Trophoblast cell (in vitro differentiated cells and primary cell): ENCODE data around the gene SKI.

Source experiments
- DNase-seq, 2 donors: peaks; one replicate each; pipeline ENCODE4 v3.0.0-alpha.2; 2016
- H2AFZ ChIP-seq: 2 replicates; pipeline ENCODE4 v1.6.1; 2013; ENCODE audit warnings: low read length, moderate library complexity, mild to moderate bottlenecking; ENCODE audit not compliant: insufficient read depth, poor library complexity
- H2AK5ac ChIP-seq: 2 replicates; pipeline ENCODE4 v1.6.1; 2013; ENCODE audit warnings: mild to moderate bottlenecking, low read length
- H2BK120ac ChIP-seq: 2 replicates; pipeline ENCODE4 v1.6.1; 2013; ENCODE audit warnings: low read length, mild to moderate bottlenecking, moderate library complexity; ENCODE audit not compliant: insufficient read depth, poor library complexity
- H2BK12ac ChIP-seq: 2 replicates; pipeline ENCODE4 v1.6.1; 2013; ENCODE audit warnings: mild to moderate bottlenecking, low read length, moderate library complexity
- H2BK5ac ChIP-seq: 2 replicates; pipeline ENCODE4 v1.6.1; 2013; ENCODE audit warnings: low read length, low read depth, moderate library complexity, mild to moderate bottlenecking; ENCODE audit not compliant: poor library complexity
- H3K14ac ChIP-seq: 2 replicates; pipeline ENCODE4 v1.6.1; 2013; ENCODE audit warnings: mild to moderate bottlenecking, low read length
- H3K18ac ChIP-seq: 2 replicates; pipeline ENCODE4 v1.6.1; 2013; ENCODE audit warnings: mild to moderate bottlenecking, low read length
- H3K23ac ChIP-seq: 2 replicates; pipeline ENCODE4 v1.6.1; 2013; ENCODE audit warnings: low read length
- H3K27ac ChIP-seq: 2 replicates; pipeline ENCODE4 v1.5.1; 2013; ENCODE audit warnings: low read depth, mild to moderate bottlenecking, inconsistent platforms, low read length, moderate library complexity
- H3K27me3 ChIP-seq: 2 replicates; pipeline ENCODE4 v1.6.1; 2013; ENCODE audit warnings: inconsistent platforms, mild to moderate bottlenecking, low read length, moderate library complexity; ENCODE audit not compliant: insufficient read depth
- H3K36me3 ChIP-seq, 2 experiments: 1 replicate in 1 of 2; 2 replicates in 1 of 2; pipeline ENCODE4 v1.6.1; 2013; ENCODE audit warnings: low read length in 2 of 2, mild to moderate bottlenecking in 2 of 2, moderate library complexity in 1 of 2; ENCODE audit not compliant: insufficient read depth in 2 of 2, control insufficient read depth in 1 of 2
- H3K4ac ChIP-seq: 2 replicates; pipeline ENCODE4 v1.6.1; 2013; ENCODE audit warnings: low read depth, mild to moderate bottlenecking, low read length, moderate library complexity
- H3K4me1 ChIP-seq, 2 experiments: 1 replicate in 1 of 2; 2 replicates in 1 of 2; pipeline ENCODE4 v1.6.1; 2013; ENCODE audit warnings: low read length in 2 of 2, mild to moderate bottlenecking in 2 of 2, moderate library complexity in 1 of 2; ENCODE audit not compliant: insufficient read depth in 2 of 2, control insufficient read depth in 1 of 2
- H3K4me2 ChIP-seq: 2 replicates; pipeline ENCODE4 v1.6.1; 2013; ENCODE audit warnings: inconsistent platforms, mild to moderate bottlenecking, low read length, moderate library complexity
- H3K4me3 ChIP-seq: 2 replicates; pipeline ENCODE4 v1.5.1; 2013; ENCODE audit warnings: mild to moderate bottlenecking, low read depth, low read length, inconsistent platforms
- H3K79me1 ChIP-seq: one replicate; pipeline ENCODE4 v1.6.1; 2013; ENCODE audit warnings: low read length
- H3K79me2 ChIP-seq: 2 replicates; pipeline ENCODE4 v1.6.1; 2013; ENCODE audit warnings: low read length, mild to moderate bottlenecking; ENCODE audit not compliant: control insufficient read depth, insufficient read depth, poor library complexity
- H3K9ac ChIP-seq: 2 replicates; pipeline ENCODE4 v1.6.1; 2013; ENCODE audit warnings: mild to moderate bottlenecking, low read length
- H3K9me3 ChIP-seq: 2 replicates; pipeline ENCODE4 v1.6.1; 2013; ENCODE audit warnings: low read depth, mild to moderate bottlenecking, control low read depth, inconsistent platforms, low read length; ENCODE audit not compliant: insufficient read depth
- H4K12ac ChIP-seq: 2 replicates; pipeline ENCODE4 v1.6.1; 2013; ENCODE audit warnings: low read depth, mild to moderate bottlenecking, low read length, moderate library complexity
- H4K8ac ChIP-seq: 2 replicates; pipeline ENCODE4 v1.6.1; 2013; ENCODE audit warnings: low read depth, mild to moderate bottlenecking, low read length, moderate library complexity
- H4K91ac ChIP-seq: one replicate; pipeline ENCODE4 v1.6.1; 2013; ENCODE audit warnings: low read depth, mild to moderate bottlenecking, low read length, moderate library complexity
- WGBS: extraction: QIAGEN DNeasy Blood & Tissue Kit; methylation state at CpG from one replicate; pipeline ENCODE4 v1.1.7; 2013; ENCODE audit warnings: missing lambda C conversion rate; ENCODE audit not compliant: insufficient read length, insufficient coverage; ENCODE audit errors: extremely low coverage; 5-methylcytosine and 5-hydroxymethylcytosine counted together

SKI gene

DNA sequence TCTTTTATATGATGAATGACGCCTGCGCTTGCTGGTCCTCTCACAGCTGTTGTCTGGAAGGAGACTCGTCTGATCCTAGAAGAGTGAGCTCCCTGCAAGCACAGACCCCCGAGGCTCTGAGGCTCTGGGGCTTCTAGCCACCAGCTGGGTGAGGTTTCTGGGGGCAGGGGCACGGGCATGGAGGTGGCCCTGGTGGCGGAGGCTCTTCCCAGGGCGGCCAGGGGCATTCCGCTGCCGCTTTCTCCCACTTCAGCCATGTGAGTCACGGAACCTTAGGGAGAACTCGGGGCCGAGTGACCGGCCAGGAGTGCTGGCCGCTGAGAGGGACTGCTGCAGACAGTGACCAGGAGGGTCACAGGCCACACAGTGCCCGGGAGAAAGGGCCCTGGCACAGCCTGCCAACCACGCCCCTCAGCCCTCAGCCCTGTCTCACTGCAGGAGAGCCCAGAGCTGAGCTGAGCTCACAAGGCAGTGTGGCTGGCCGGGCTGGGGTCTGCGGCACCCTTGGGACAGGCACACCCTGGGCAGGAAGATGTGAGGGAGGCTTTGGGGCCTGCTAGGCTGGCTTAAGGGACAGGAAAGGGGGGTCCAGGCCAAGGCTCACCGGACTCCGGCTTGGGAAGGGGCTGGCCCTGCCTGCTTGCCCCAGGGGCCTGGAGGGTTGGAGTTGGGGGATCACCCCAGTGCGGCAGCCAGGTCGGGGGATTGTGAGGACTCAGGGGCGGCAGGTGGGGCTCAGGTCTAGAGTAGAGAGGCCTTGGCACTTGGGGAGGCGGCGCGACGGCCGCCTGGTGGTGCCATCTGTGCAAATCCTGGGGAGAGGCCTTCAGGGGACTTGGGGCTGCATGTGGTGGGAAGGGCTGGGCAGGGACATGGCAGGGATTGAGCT, 127.5 kb downstream of the SKI start:
- Histone ChIP-seq H4K91ac (no peak overlapping the region), H4K12ac (no peak overlapping the region), H2AFZ (no peak overlapping the region), H3K4ac (no peak overlapping the region), H3K4me2 (no peak overlapping the region), H2BK120ac (no peak overlapping the region), H3K79me2 (no peaks in the 10 kb centered on the region), H2AK5ac (no peak overlapping the region), H3K79me1 (no peaks in the 10 kb centered on the region), H3K27me3 (no peaks in the 10 kb centered on the region), H3K4me1 (no peaks in the 10 kb centered on the region), H4K8ac (no peak overlapping the region), H3K14ac (no peak overlapping the region), H2BK12ac (no peak overlapping the region), H2BK5ac (no peak overlapping the region), H3K18ac (no peak overlapping the region), H3K36me3 (no peaks in the 10 kb centered on the region), H3K9ac (no peak overlapping the region), H3K4me3 (no peak overlapping the region), H3K9me3 (peaks cover 4% of the 10 kb centered on the region), H3K23ac (no peak overlapping the region), H3K27ac (no peak overlapping the region)
- DNase-seq = peak in 1 of 2 donors; percentile 25
- WGBS = no CpG with 5 or more reads among the region's 28 CpGs

- H2BK120ac ChIP-seq = no peak overlapping the region
Observed at GRCh38 chr1:2356401-2356800, 128.3 kb downstream of the SKI start.

DNA sequence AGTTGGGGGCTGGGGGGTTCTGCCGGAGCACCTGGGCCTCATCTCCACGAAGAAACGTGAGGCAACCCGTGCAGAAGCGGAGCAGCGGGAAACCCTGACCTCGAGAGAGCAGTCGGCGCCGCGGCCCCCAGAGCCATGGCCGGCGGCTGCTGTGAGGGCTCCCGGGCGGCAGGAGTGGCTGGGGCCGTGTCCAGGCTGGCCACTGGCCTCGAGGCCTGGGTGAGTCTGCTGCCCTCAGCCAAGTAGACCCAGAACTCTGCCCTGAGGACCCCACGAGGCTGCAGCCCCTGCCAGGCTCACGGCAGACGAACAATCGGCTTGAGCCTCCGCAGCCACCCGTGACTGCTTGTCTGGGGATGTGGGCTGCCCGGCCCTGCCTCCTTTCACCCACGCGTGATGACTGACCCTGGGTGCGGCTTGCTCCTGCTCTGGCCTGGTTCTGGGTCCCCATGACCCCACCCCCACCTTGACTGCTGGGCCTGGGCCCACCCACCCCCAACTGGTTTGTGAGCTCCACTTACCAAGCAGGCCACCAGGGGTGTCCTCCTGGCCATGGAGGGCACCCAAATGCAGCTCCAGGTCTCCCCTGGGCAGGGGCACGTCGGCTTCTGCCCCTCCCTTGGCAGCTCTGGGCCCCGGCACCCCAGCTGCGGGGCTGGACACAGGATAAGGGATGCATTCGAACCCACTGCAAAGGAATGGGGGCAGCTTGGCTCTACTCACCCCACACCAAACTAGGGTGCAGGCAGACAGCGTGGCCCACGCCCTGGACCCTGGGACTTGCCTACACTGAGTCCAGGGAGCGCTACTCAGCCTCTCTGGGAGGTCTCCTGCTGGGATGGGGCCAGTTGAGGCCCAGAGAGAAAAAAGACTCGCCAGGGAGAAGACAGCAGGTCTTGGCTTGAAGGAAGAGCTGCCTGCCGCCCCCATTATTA, 129.1 kb downstream of the SKI start:
- Histone ChIP-seq H3K79me2 (no peaks in the 10 kb centered on the region), H4K8ac (no peak overlapping the region), H2BK120ac (no peak overlapping the region), H4K91ac (no peak overlapping the region), H3K23ac (no peak overlapping the region), H3K14ac (no peak overlapping the region), H3K18ac (no peak overlapping the region), H3K36me3 (no peaks in the 10 kb centered on the region), H2AK5ac (no peak overlapping the region), H3K4me1 (no peaks in the 10 kb centered on the region), H4K12ac (no peak overlapping the region), H3K4me3 (no peak overlapping the region), H3K4me2 (no peak overlapping the region), H3K9me3 (peaks cover 4% of the 10 kb centered on the region), H3K4ac (no peak overlapping the region), H2AFZ (no peak overlapping the region), H3K27ac (no peak overlapping the region), H3K79me1 (no peaks in the 10 kb centered on the region), H3K27me3 (no peaks in the 10 kb centered on the region), H3K9ac (no peak overlapping the region), H2BK12ac (no peak overlapping the region), H2BK5ac (no peak overlapping the region)
- no CpG with 5 or more reads among the region's 37 CpGs for WGBS
- DNase-seq = no peak

More at GRCh38 chr1:2356401-2356800, 128.3 kb downstream of the SKI start:
- Histone ChIP-seq H3K79me1 (no peaks in the 10 kb centered on the region), H2BK5ac (no peak overlapping the region), H2BK12ac (no peak overlapping the region), H4K91ac (no peak overlapping the region), H3K9me3 (peaks cover 4% of the 10 kb centered on the region), H3K27me3 (no peaks in the 10 kb centered on the region), H4K12ac (no peak overlapping the region), H3K36me3 (no peaks in the 10 kb centered on the region), H3K18ac (no peak overlapping the region), H3K4ac (no peak overlapping the region), H4K8ac (no peak overlapping the region), H2AK5ac (no peak overlapping the region), H3K4me3 (no peak overlapping the region), H3K79me2 (no peaks in the 10 kb centered on the region), H3K14ac (no peak overlapping the region), H3K23ac (no peak overlapping the region), H2AFZ (no peak overlapping the region), H3K9ac (no peak overlapping the region), H3K4me2 (no peak overlapping the region), H3K4me1 (no peaks in the 10 kb centered on the region), H3K27ac (no peak overlapping the region)
- no peak for DNase-seq
- no CpG with 5 or more reads among the region's 15 CpGs for WGBS

GRCh38 chr1:2358072-2358471, 130.0 kb downstream of the SKI start:
- no peak overlapping the region for H2BK120ac ChIP-seq
- no peak overlapping the region for H4K12ac ChIP-seq
- no peak overlapping the region for H3K23ac ChIP-seq
- no peak overlapping the region for H4K91ac ChIP-seq
- H3K18ac ChIP-seq = no peak overlapping the region
- no peak overlapping the region for H2AK5ac ChIP-seq
- no peaks in the 10 kb centered on the region for H3K27me3 ChIP-seq
- H2AFZ ChIP-seq = no peak overlapping the region
- no peak overlapping the region for H3K9ac ChIP-seq
- H3K36me3 ChIP-seq = no peaks in the 10 kb centered on the region
- no peak overlapping the region for H3K14ac ChIP-seq
- no peak overlapping the region for H2BK12ac ChIP-seq
- H4K8ac ChIP-seq = no peak overlapping the region
- no peaks in the 10 kb centered on the region for H3K79me1 ChIP-seq
- no peak overlapping the region for H2BK5ac ChIP-seq
- WGBS = no CpG with 5 or more reads among the region's 13 CpGs
- no peaks in the 10 kb centered on the region for H3K4me1 ChIP-seq
- no peak overlapping the region for H3K4me3 ChIP-seq
- H3K4ac ChIP-seq = no peak overlapping the region
- DNase-seq = no peak
- H3K79me2 ChIP-seq = no peaks in the 10 kb centered on the region
- peaks cover 4% of the 10 kb centered on the region for H3K9me3 ChIP-seq
- H3K27ac ChIP-seq = no peak overlapping the region
- H3K4me2 ChIP-seq = no peak overlapping the region
